GM23338 (cell line): ENCODE measurements around the gene GAS1.

Source experiments
- EZH2phosphoT487 ChIP-seq: fragments of 200-600 bp; sonication (generic); IDR thresholded peaks from one replicate; pipeline ENCODE4 v1.8.1; 2018; ENCODE audit warnings: antibody characterized with exemption; ENCODE audit not compliant: unreplicated experiment
- POLR2AphosphoS5 ChIP-seq: IDR thresholded peaks from 2 replicates; pipeline ENCODE4 v1.6.1; 2016; ENCODE audit warnings: antibody characterized with exemption, low read depth
- TF ChIP-seq, protein P1 (sequence below), 2 experiments: fragments of 200-600 bp in 1 of 2; sonication (generic) in 1 of 2; conservative IDR thresholded peaks; 2 replicates each; pipeline versions ENCODE4 v1.5.1 to v1.6.1; 2016 to 2017; ENCODE audit warnings: antibody characterized with exemption in 2 of 2, low read depth in 2 of 2, mild to moderate bottlenecking in 2 of 2, moderate library complexity in 1 of 2

DNA sequence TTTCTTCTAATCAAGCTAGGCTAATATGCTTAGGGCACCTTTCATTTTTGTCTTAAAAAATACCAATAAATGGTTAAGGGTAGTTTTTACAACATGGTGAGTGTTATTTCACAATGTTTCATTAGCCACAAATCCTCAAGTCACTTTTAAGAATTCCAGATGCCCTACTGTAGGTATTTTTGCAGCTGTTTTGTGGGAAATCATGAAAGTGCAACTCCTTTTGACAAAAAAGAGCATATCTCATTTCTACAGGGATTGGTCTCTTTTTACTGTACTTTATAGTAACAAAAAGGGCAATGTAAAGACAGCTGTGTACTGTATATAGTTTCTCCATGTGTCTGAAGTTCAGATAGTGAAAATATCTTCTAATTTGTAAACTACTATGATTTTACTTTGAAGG is 28.3 kb upstream of the GAS1 start:
- no peak for TF ChIP-seq EZH2phosphoT487
- TF ChIP-seq, protein P1, sequence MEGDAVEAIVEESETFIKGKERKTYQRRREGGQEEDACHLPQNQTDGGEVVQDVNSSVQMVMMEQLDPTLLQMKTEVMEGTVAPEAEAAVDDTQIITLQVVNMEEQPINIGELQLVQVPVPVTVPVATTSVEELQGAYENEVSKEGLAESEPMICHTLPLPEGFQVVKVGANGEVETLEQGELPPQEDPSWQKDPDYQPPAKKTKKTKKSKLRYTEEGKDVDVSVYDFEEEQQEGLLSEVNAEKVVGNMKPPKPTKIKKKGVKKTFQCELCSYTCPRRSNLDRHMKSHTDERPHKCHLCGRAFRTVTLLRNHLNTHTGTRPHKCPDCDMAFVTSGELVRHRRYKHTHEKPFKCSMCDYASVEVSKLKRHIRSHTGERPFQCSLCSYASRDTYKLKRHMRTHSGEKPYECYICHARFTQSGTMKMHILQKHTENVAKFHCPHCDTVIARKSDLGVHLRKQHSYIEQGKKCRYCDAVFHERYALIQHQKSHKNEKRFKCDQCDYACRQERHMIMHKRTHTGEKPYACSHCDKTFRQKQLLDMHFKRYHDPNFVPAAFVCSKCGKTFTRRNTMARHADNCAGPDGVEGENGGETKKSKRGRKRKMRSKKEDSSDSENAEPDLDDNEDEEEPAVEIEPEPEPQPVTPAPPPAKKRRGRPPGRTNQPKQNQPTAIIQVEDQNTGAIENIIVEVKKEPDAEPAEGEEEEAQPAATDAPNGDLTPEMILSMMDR (conservative IDR thresholded peaks at IDR 0.05; ENCODE audit: low read depth in 2 of 2) = no peak
- no peak for TF ChIP-seq POLR2AphosphoS5
